GM12878 (cell line): ENCODE results near the gene GP9. TPM values are rescaled to one million over a fixed set of nuclear protein-coding genes. Genes with fewer than 3 reads are reported as not detected.
A peak's percentile ranks its signal among the peaks of the same experiment; 100 is the strongest.

Experiments used
- ATAC-seq: fragments of 200-7000 bp; cut with Tn5 transposase; 3 replicates; pipeline ENCODE4 v1.9.1; 2020; ENCODE audit warnings: mild to moderate bottlenecking, moderate library complexity
- BruUV-seq: library from RNA; stranded (reverse); fragments of 400-500 nt; replicated peaks from 2 replicates; lab custom pipeline; 2021; lab: Mats Ljungman, UMichigan
- CTCF ChIA-PET: fragments of 300-600 bp; sonication (Branson Sonifier 250); formaldehyde crosslinking; extraction: SDS; loops from one replicate; lab custom pipeline; 2021; ENCODE audit warnings: inconsistent platforms; lab: Yijun Ruan, JAX
- POLR2A ChIA-PET: fragments of 350-600 bp; formaldehyde crosslinking; extraction: SDS; loops from one replicate; lab custom pipeline; 2021; ENCODE audit warnings: inconsistent platforms; lab: Charles Lee
- RAD21 ChIA-PET: fragments of 300-600 bp; sonication (Branson Sonifier 250); formaldehyde crosslinking; loops from one replicate; lab custom pipeline; 2023; ENCODE audit warnings: antibody characterized with exemption; ENCODE audit not compliant: unreplicated experiment; lab: Charles Lee
- SMC1A ChIA-PET: fragments of 300-600 bp; sonication (Branson Sonifier 250); formaldehyde crosslinking; loops from one replicate; lab custom pipeline; 2023; ENCODE audit not compliant: unreplicated experiment, uncharacterized antibody; lab: Charles Lee
- DNase-seq: peaks from one replicate; pipeline ENCODE4 v3.0.0-alpha.2; 2011; ENCODE audit warnings: low read depth, low spot score
- FAIRE-seq: peaks from 3 replicates; lab custom pipeline; 2011; peaks lifted over from hg19 to GRCh38; lab: Jason Lieb, UNC
- H2AFZ ChIP-seq: 2 replicates; pipeline ENCODE4 v1.6.0; 2011; ENCODE audit warnings: low read depth, low read length, control low read depth; ENCODE audit not compliant: control insufficient read depth
- H3K27ac ChIP-seq: 2 replicates; pipeline ENCODE4 v1.5.1; 2011; ENCODE audit warnings: control low read depth; ENCODE audit not compliant: control insufficient read depth, insufficient read depth
- H3K27me3 ChIP-seq, 2 experiments: replicated peaks in 1 of 2; 2 replicates each; pipeline versions ENCODE4 v1.6.0 to v1.6.1; 2011; ENCODE audit warnings: low read length in 1 of 2; ENCODE audit not compliant: control insufficient read depth in 2 of 2, insufficient read depth in 2 of 2
- H3K36me3 ChIP-seq, 2 experiments: 2 replicates each; pipeline ENCODE4 v1.5.1; 2011; ENCODE audit warnings: low read length in 1 of 2; ENCODE audit not compliant: control insufficient read depth in 2 of 2, insufficient read depth in 2 of 2
- H3K4me1 ChIP-seq: 2 replicates; pipeline ENCODE4 v1.6.1; 2011; ENCODE audit warnings: mild to moderate bottlenecking, low read length, moderate library complexity, mixed read lengths; ENCODE audit not compliant: control insufficient read depth, insufficient read depth
- H3K4me2 ChIP-seq: 2 replicates; pipeline ENCODE4 v1.6.0; 2011; ENCODE audit warnings: control low read depth; ENCODE audit not compliant: control insufficient read depth, insufficient read depth
- H3K4me3 ChIP-seq: fragments of 200-600 bp; sonication (generic); 2 replicates; pipeline ENCODE4 v1.5.1; 2016
- H3K79me2 ChIP-seq: 2 replicates; pipeline ENCODE4 v1.6.0; 2011; ENCODE audit warnings: low read length; ENCODE audit not compliant: control insufficient read depth, insufficient read depth
- H3K9ac ChIP-seq: 2 replicates; pipeline ENCODE4 v1.8.0; 2011; ENCODE audit warnings: low read length, control low read depth, mixed read lengths; ENCODE audit not compliant: control insufficient read depth, insufficient read depth
- H3K9me3 ChIP-seq: replicated peaks from 3 replicates; pipeline ENCODE4 v1.5.1; 2011; ENCODE audit warnings: mild to moderate bottlenecking, low read length; ENCODE audit not compliant: control insufficient read depth, insufficient read depth
- H4K20me1 ChIP-seq: 2 replicates; pipeline ENCODE4 v1.6.0; 2011; ENCODE audit not compliant: control insufficient read depth, insufficient read depth
- NFIC ChIP-seq: IDR thresholded peaks from 2 replicates; pipeline ENCODE4 v1.6.1; 2012; ENCODE audit warnings: low read depth, mild to moderate bottlenecking, inconsistent platforms, low read length, moderate library complexity
- POU2F2 ChIP-seq: IDR thresholded peaks from 3 replicates; pipeline ENCODE4 v1.6.1; 2011; ENCODE audit warnings: low read depth, mild to moderate bottlenecking, low read length, borderline replicate concordance
- SMC3 ChIP-seq: IDR thresholded peaks from 2 replicates; pipeline ENCODE4 v1.6.1; 2011; ENCODE audit warnings: low read length, improper control_type of control experiment, borderline replicate concordance
- YBX1 ChIP-seq: fragments of 450-650 bp; IDR thresholded peaks from 2 replicates; pipeline ENCODE4 v1.6.1; 2016; ENCODE audit warnings: antibody characterized with exemption
- ZSCAN29 ChIP-seq: fragments of 450-650 bp; IDR thresholded peaks from 2 replicates; pipeline ENCODE4 v1.6.1; 2017; ENCODE audit warnings: mild to moderate bottlenecking, moderate library complexity
- WGBS: methylation state at CpG from one replicate; pipeline ENCODE4 v1.1.6; 2016; ENCODE audit warnings: low lambda C conversion rate; ENCODE audit not compliant: insufficient replicate concordance, insufficient coverage; ENCODE audit errors: missing lambda C conversion rate; 5-methylcytosine and 5-hydroxymethylcytosine counted together
- in situ Hi-C: fragments of 300-500 bp; cut with MboI; formaldehyde crosslinking; loops from 9 replicates; pipeline ENCODE4 v1.14.3; 2018; ENCODE audit warnings: mixed read lengths
- intact Hi-C: fragments of 100-400 bp; cut with micrococcal nuclease; formaldehyde crosslinking; loops from one replicate; pipeline ENCODE4 v1.14.2; 2022; ENCODE audit not compliant: unreplicated experiment
- polyA plus RNA-seq, 11 experiments: library from polyadenylated mRNA; depleted of rRNA in 4 of 11; unstranded in 6 of 11; stranded (reverse) in 5 of 11; fragments of >200 nt; fragmentation: Nextera tagmentation in 4 of 11; fragmentation: Illumina TruSeq in 1 of 11; extraction: Ambion mirVana in 4 of 11; extraction: Trizol in 1 of 11; gene quantifications; 1 replicate in 1 of 11; 2 replicates in 10 of 11; pipeline versions ENCODE4 v1.2.1 to v1.2.3, GENCODE V29; 2011 to 2016; ENCODE audit warnings: inconsistent platforms in 2 of 11, missing spikeins in 2 of 11, low read depth in 1 of 11
- total RNA-seq, 4 experiments: library from RNA; depleted of rRNA in 3 of 4; stranded (reverse); fragments of >200 nt in 3 of 4; fragmentation: Illumina TruSeq in 1 of 4; extraction: Trizol in 1 of 4; gene quantifications; 2 replicates each; pipeline versions ENCODE4 v1.2.1 to v1.2.3, GENCODE V29; 2013 to 2021
- TF ChIP-seq, protein P1 (sequence below): fragments of 450-650 bp; IDR thresholded peaks from 2 replicates; pipeline ENCODE4 v1.6.1; 2017; ENCODE audit warnings: mild to moderate bottlenecking, moderate library complexity
- TF ChIP-seq, protein P2 (sequence below), 3 experiments: IDR thresholded peaks in 2 of 3; conservative IDR thresholded peaks in 1 of 3; 2 replicates each; pipeline ENCODE4 v1.5.1; 2011; ENCODE audit warnings: low read depth in 3 of 3, low read length in 3 of 3, mild to moderate bottlenecking in 3 of 3, control low read depth in 2 of 3, moderate library complexity in 2 of 3, inconsistent platforms in 1 of 3, mixed read lengths in 1 of 3; ENCODE audit not compliant: control insufficient read depth in 2 of 3, insufficient read depth in 1 of 3; ENCODE audit errors: extremely low read depth in 1 of 3
- TF ChIP-seq, protein P3 (sequence below): IDR thresholded peaks from 2 replicates; pipeline ENCODE4 v1.6.1; 2011; ENCODE audit warnings: low read depth, mild to moderate bottlenecking, low read length, moderate library complexity, borderline replicate concordance; ENCODE audit errors: extremely low read depth

The GP9 gene
- total and polyA plus RNA-seq, 10 of the 15 experiments (the other 5 are each of a cell fraction or from before 2014, with no cell fraction given): 0.15 TPM; not detected in 9

DNA sequence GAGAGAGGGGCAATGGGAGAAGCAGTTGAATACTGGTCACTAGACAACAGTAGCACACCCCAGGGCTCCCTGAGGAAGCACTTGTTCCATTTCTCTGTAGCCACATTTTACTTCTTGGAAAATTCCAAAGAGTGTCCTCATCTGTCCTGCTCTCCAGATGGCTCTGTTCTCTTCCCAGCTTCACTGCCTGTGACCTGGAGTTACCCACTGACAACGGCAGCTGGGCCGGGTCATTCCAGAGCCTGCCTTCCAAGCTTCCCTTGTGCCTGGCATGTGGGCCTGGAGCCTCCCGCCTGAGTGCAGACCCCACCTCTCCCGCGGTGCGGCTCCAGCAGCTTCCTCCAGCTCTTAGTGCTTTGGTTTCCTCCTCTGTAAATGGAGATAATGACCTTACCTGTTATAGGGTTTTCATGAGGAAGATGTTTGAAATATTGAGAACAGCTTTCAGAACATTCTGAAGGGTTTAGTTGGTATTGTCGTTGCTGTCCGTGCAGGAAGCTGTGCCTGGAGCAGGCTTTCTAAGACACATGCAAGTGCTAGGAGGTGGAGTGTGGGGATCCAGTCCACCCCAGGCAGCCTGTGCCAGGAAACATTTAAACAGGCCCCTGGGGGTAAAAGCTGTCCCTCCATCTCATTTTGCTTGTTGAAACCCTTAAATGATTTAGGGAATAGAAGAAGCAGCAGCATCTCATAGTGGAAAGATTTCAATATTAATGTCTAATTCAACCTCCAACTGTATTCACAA lies 34.7 kb upstream of the GP9 start:
- H3K27me3 ChIP-seq: peaks cover 0 to 4% of the 10 kb centered on the region in 2 experiments; a peak in 1 of 4 replicates
- H2AFZ ChIP-seq: no peak overlapping the region
- no peak for ATAC-seq
- H4K20me1 ChIP-seq: no peaks in the 10 kb centered on the region
- in situ Hi-C loops: no loop called here
- H3K4me1 ChIP-seq: peaks cover 5% of the 10 kb centered on the region
- no peak for DNase-seq
- ChIA-PET CTCF (interaction anchor here (0.9 to 3.5 kb wide), 9 partner anchors 10 to 346 kb away, joined by 3 to 39 read pairs (median 8); a partner anchor contains a TSS), POLR2A (interaction anchor here (0.5 to 2.2 kb wide), 3 partner anchors 9 to 374 kb away, joined by 3 to 10 read pairs (median 4); partner anchors contain the start of gene COPG1), SMC1A (interaction anchor here (0.6 to 2.0 kb wide), 5 partner anchors 9 to 344 kb away, joined by 3 to 12 read pairs (median 4); no protein-coding TSS in a partner anchor), RAD21 (interaction anchor here (0.7 to 2.2 kb wide), 2 partner anchors 9 to 98 kb away, joined by 3 to 7 read pairs; no protein-coding TSS in a partner anchor)
- no peaks in the 10 kb centered on the region; the same call in 2 of the 3 replicates for H3K9me3 ChIP-seq
- no peaks in the 10 kb centered on the region for H3K36me3 ChIP-seq
- no peaks in the 10 kb centered on the region for H3K79me2 ChIP-seq
- no peak overlapping the region for H3K4me3 ChIP-seq
- no peak for TF ChIP-seq SMC3
- TF ChIP-seq, protein P1, sequence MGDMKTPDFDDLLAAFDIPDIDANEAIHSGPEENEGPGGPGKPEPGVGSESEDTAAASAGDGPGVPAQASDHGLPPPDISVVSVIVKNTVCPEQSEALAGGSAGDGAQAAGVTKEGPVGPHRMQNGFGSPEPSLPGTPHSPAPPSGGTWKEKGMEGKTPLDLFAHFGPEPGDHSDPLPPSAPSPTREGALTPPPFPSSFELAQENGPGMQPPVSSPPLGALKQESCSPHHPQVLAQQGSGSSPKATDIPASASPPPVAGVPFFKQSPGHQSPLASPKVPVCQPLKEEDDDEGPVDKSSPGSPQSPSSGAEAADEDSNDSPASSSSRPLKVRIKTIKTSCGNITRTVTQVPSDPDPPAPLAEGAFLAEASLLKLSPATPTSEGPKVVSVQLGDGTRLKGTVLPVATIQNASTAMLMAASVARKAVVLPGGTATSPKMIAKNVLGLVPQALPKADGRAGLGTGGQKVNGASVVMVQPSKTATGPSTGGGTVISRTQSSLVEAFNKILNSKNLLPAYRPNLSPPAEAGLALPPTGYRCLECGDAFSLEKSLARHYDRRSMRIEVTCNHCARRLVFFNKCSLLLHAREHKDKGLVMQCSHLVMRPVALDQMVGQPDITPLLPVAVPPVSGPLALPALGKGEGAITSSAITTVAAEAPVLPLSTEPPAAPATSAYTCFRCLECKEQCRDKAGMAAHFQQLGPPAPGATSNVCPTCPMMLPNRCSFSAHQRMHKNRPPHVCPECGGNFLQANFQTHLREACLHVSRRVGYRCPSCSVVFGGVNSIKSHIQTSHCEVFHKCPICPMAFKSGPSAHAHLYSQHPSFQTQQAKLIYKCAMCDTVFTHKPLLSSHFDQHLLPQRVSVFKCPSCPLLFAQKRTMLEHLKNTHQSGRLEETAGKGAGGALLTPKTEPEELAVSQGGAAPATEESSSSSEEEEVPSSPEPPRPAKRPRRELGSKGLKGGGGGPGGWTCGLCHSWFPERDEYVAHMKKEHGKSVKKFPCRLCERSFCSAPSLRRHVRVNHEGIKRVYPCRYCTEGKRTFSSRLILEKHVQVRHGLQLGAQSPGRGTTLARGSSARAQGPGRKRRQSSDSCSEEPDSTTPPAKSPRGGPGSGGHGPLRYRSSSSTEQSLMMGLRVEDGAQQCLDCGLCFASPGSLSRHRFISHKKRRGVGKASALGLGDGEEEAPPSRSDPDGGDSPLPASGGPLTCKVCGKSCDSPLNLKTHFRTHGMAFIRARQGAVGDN: no peak
- no peak for TF ChIP-seq NFIC
- no peak for TF ChIP-seq YBX1
- TF ChIP-seq, protein P2, sequence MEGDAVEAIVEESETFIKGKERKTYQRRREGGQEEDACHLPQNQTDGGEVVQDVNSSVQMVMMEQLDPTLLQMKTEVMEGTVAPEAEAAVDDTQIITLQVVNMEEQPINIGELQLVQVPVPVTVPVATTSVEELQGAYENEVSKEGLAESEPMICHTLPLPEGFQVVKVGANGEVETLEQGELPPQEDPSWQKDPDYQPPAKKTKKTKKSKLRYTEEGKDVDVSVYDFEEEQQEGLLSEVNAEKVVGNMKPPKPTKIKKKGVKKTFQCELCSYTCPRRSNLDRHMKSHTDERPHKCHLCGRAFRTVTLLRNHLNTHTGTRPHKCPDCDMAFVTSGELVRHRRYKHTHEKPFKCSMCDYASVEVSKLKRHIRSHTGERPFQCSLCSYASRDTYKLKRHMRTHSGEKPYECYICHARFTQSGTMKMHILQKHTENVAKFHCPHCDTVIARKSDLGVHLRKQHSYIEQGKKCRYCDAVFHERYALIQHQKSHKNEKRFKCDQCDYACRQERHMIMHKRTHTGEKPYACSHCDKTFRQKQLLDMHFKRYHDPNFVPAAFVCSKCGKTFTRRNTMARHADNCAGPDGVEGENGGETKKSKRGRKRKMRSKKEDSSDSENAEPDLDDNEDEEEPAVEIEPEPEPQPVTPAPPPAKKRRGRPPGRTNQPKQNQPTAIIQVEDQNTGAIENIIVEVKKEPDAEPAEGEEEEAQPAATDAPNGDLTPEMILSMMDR (IDR thresholded peaks at IDR 0.05 in 2 of 3, conservative IDR thresholded peaks at IDR 0.05 in 1 of 3; ENCODE audit: control insufficient read depth in 2 of 3, extremely low read depth in 1 of 3, insufficient read depth in 1 of 3, low read depth in 3 of 3, low read length in 3 of 3): no peak
- no peak for TF ChIP-seq ZSCAN29
- no peak for TF ChIP-seq POU2F2
- TF ChIP-seq, protein P3, sequence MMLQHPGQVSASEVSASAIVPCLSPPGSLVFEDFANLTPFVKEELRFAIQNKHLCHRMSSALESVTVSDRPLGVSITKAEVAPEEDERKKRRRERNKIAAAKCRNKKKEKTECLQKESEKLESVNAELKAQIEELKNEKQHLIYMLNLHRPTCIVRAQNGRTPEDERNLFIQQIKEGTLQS: no peak
- no peak overlapping the region for H3K27ac ChIP-seq
- 97% methylated on average over 8 of the region's 8 CpGs for WGBS
- TSS peak; percentile 80 for BruUV-seq
- H3K4me2 ChIP-seq: no peak overlapping the region
- intact Hi-C loops: no loop called here
- no peak overlapping the region for H3K9ac ChIP-seq
- FAIRE-seq: no peak
